Astrocyte (in vitro differentiated cells and primary cell): ENCODE measurements around the gene KNTC1. TPM values are rescaled to one million over a fixed set of nuclear protein-coding genes. Genes with fewer than 3 reads are reported as not detected.

Source experiments
- DNase-seq: peaks from one replicate; pipeline ENCODE4 v3.0.0-alpha.2; 2010; ENCODE audit warnings: low read depth
- FAIRE-seq: peaks from 2 replicates; lab custom pipeline; 2011; peaks lifted over from hg19 to GRCh38; lab: Jason Lieb, UNC
- H2AFZ ChIP-seq: 2 replicates; pipeline ENCODE4 v1.6.0; 2012; ENCODE audit warnings: low read depth, low read length, inconsistent platforms
- H3K27ac ChIP-seq: 2 replicates; pipeline ENCODE4 v1.5.1; 2011; ENCODE audit warnings: low read depth, low read length, inconsistent platforms
- H3K27me3 ChIP-seq: 2 replicates; pipeline ENCODE4 v1.6.0; 2011; ENCODE audit warnings: low read length, inconsistent platforms; ENCODE audit not compliant: insufficient read depth
- H3K36me3 ChIP-seq: 2 replicates; pipeline ENCODE4 v1.5.1; 2011; ENCODE audit warnings: low read length, inconsistent platforms; ENCODE audit not compliant: insufficient read depth
- H3K4me1 ChIP-seq: 2 replicates; pipeline ENCODE4 v1.5.1; 2011; ENCODE audit warnings: low read length, inconsistent platforms; ENCODE audit not compliant: insufficient read depth
- H3K4me2 ChIP-seq: 2 replicates; pipeline ENCODE4 v1.6.0; 2012; ENCODE audit warnings: low read length, inconsistent platforms
- H3K4me3 ChIP-seq: 2 replicates; pipeline ENCODE4 v1.5.1; 2011; ENCODE audit warnings: low read depth, mild to moderate bottlenecking, low read length, inconsistent platforms; ENCODE audit not compliant: insufficient read depth
- H3K79me2 ChIP-seq: 2 replicates; pipeline ENCODE4 v1.6.0; 2012; ENCODE audit warnings: mild to moderate bottlenecking, low read length, inconsistent platforms; ENCODE audit not compliant: insufficient read depth
- H3K9ac ChIP-seq: 2 replicates; pipeline ENCODE4 v1.6.0; 2012; ENCODE audit warnings: mild to moderate bottlenecking, low read length, inconsistent platforms
- H3K9me3 ChIP-seq: 2 replicates; pipeline ENCODE4 v1.5.1; 2012; ENCODE audit warnings: low read depth, mild to moderate bottlenecking, low read length, inconsistent platforms; ENCODE audit not compliant: insufficient read depth
- H4K20me1 ChIP-seq: 2 replicates; pipeline ENCODE4 v1.6.0; 2012; ENCODE audit warnings: low read length, inconsistent platforms; ENCODE audit not compliant: insufficient read depth
- H3K27ac Mint-ChIP-seq: one replicate; pipeline ENCODE4 v1.8.0; 2021; ENCODE audit warnings: mild to moderate bottlenecking, mixed read lengths; ENCODE audit not compliant: unreplicated experiment
- H3K27me3 Mint-ChIP-seq: one replicate; pipeline ENCODE4 v1.8.0; 2021; ENCODE audit warnings: low read depth, mixed read lengths; ENCODE audit not compliant: unreplicated experiment
- H3K36me3 Mint-ChIP-seq: one replicate; pipeline ENCODE4 v1.8.0; 2021; ENCODE audit warnings: low read depth, mixed read lengths; ENCODE audit not compliant: unreplicated experiment
- H3K4me1 Mint-ChIP-seq: one replicate; pipeline ENCODE4 v1.8.0; 2021; ENCODE audit warnings: low read depth, mixed read lengths; ENCODE audit not compliant: unreplicated experiment
- H3K4me3 Mint-ChIP-seq: one replicate; pipeline ENCODE4 v1.8.0; 2021; ENCODE audit warnings: mild to moderate bottlenecking, moderate library complexity, mixed read lengths; ENCODE audit not compliant: unreplicated experiment
- H3K9me3 Mint-ChIP-seq: one replicate; pipeline ENCODE4 v1.8.0; 2021; ENCODE audit warnings: mild to moderate bottlenecking, mixed read lengths; ENCODE audit not compliant: unreplicated experiment
- CTCF ChIP-seq: IDR thresholded peaks from 2 replicates; pipeline ENCODE4 v1.5.1; 2011; ENCODE audit warnings: low read depth, mild to moderate bottlenecking, inconsistent platforms, low read length, moderate library complexity; ENCODE audit not compliant: insufficient read depth
- EZH2 ChIP-seq: IDR thresholded peaks from 2 replicates; pipeline ENCODE4 v1.6.1; 2012; ENCODE audit warnings: mild to moderate bottlenecking, low read length, inconsistent platforms; ENCODE audit not compliant: insufficient read depth
- total RNA-seq: library from RNA; stranded (reverse); gene quantifications from 2 replicates; pipeline ENCODE4 v1.2.1, GENCODE V29; 2021

The KNTC1 gene
- total RNA-seq, 1 donor from 2014 or later: 10.6 TPM

GRCh38 chr12:122513660-122514059 lies 13.4 kb upstream of the KNTC1 start:
- H3K9me3 Mint-ChIP-seq: no peaks in the 10 kb centered on the region
- peak overlapping the region; percentile 78 for H3K27ac Mint-ChIP-seq
- Histone ChIP-seq H4K20me1 (peaks cover 97% of the 10 kb centered on the region), H3K9me3 (no peaks in the 10 kb centered on the region), H3K27me3 (no peaks in the 10 kb centered on the region), H3K9ac (no peak overlapping the region), H3K36me3 (peaks cover 82% of the 10 kb centered on the region), H2AFZ (no peak overlapping the region), H3K79me2 (peaks cover 89% of the 10 kb centered on the region), H3K4me1 (peaks cover 11% of the 10 kb centered on the region), H3K4me3 (no peak overlapping the region), H3K27ac (no peak overlapping the region), H3K4me2 (no peak overlapping the region)
- H3K27me3 Mint-ChIP-seq: no peaks in the 10 kb centered on the region
- no peak overlapping the region for H3K4me3 Mint-ChIP-seq
- peaks cover 26% of the 10 kb centered on the region for H3K4me1 Mint-ChIP-seq
- FAIRE-seq (no peak), DNase-seq (no peak)
- peaks cover 25% of the 10 kb centered on the region for H3K36me3 Mint-ChIP-seq
- TF ChIP-seq EZH2: no peak
- TF ChIP-seq CTCF: no peak

DNA sequence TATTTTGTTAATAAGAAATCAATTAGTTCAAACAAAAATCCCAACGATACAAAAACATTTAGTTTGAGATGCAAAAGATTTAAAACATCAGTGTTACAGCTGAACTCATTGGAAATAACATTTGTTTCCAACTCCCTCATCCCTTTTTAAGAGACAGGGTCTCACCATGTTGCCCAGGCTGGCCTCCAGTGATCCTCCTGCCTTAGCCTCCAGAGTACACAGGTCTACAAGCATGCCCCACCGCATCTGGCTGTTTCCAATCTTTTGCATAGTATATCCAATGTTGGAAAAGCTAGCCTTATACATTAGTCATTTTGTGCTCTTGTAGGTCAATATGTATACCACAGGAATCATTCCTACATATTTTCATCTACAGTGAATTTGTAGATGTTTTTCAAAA lies 11.8 kb upstream of the KNTC1 start:
- FAIRE-seq (no peak), DNase-seq (no peak)
- H3K9me3 Mint-ChIP-seq: no peaks in the 10 kb centered on the region
- H3K4me1 Mint-ChIP-seq: peaks cover 30% of the 10 kb centered on the region
- peaks cover 12% of the 10 kb centered on the region for H3K4me1 ChIP-seq
- H3K4me3 Mint-ChIP-seq: no peak overlapping the region
- H3K9ac ChIP-seq: no peak overlapping the region
- H3K4me2 ChIP-seq: no peak overlapping the region
- peaks cover 86% of the 10 kb centered on the region for H3K79me2 ChIP-seq
- H3K4me3 ChIP-seq: no peak overlapping the region
- H3K36me3 Mint-ChIP-seq: peaks cover 26% of the 10 kb centered on the region
- H3K27ac Mint-ChIP-seq: peak overlapping the region; percentile 69
- no peaks in the 10 kb centered on the region for H3K27me3 ChIP-seq
- H2AFZ ChIP-seq: no peak overlapping the region
- no peak overlapping the region for H3K27ac ChIP-seq
- no peaks in the 10 kb centered on the region for H3K9me3 ChIP-seq
- H3K36me3 ChIP-seq: peaks cover 79% of the 10 kb centered on the region
- TF ChIP-seq CTCF (no peak), EZH2 (no peak)
- no peaks in the 10 kb centered on the region for H3K27me3 Mint-ChIP-seq
- H4K20me1 ChIP-seq: peaks cover 96% of the 10 kb centered on the region

DNA sequence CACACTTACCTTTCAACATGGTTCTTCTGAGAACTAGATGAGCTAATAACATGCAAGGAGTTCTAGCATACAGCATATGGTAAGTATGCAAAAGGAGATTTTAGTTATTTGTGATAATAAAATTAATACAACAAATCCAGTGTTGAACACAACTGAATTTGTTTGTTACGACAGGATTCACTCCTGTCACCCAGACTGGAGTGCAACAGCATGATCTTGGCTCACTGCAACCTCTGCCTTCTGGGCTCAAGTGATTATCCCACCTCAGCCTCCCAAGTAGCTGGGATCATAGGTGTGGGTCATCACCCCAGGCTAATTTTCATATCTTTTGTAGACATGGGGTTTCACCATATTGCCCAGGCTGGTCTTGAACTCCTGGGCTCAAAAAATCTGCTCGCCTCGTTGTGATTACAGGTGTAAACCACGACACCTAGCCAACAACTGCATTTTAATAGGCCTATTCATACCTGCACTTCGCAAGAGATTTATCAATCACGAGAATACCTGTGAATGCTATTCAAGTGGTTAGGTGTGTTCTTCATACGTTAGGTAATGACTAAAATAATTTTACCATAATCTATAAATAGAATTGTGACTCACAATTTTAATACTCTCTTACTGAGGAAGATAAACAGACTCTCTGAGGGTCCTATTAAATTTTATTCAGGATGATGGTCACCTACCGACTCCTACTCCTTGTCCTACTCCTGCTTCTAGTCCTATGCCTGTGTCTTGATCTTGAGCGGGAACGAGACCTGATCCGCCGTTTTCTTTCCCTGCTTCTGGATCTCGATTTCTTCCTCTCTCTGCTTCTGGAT lies 10.3 kb upstream of the KNTC1 start:
- Mint-ChIP-seq H3K36me3 (peaks cover 29% of the 10 kb centered on the region), H3K27ac (peak overlapping the region; percentile 73), H3K4me3 (no peak overlapping the region), H3K9me3 (no peaks in the 10 kb centered on the region), H3K4me1 (peaks cover 40% of the 10 kb centered on the region), H3K27me3 (no peaks in the 10 kb centered on the region)
- Histone ChIP-seq H3K9me3 (no peaks in the 10 kb centered on the region), H3K4me1 (peaks cover 12% of the 10 kb centered on the region), H3K9ac (peak overlapping the region; percentile 14), H3K27ac (peak overlapping the region; percentile 61), H3K27me3 (no peaks in the 10 kb centered on the region), H3K79me2 (peaks cover 86% of the 10 kb centered on the region), H4K20me1 (peaks cover 95% of the 10 kb centered on the region), H2AFZ (no peak overlapping the region), H3K4me3 (no peak overlapping the region), H3K36me3 (peaks cover 80% of the 10 kb centered on the region), H3K4me2 (peak overlapping the region; percentile 2)
- FAIRE-seq: no peak
- DNase-seq: no peak
- TF ChIP-seq CTCF: no peak
- no peak for TF ChIP-seq EZH2
